SH-SY5Y (cell line): Measurements from ENCODE around the gene CORO2A.

Experiments used
- GATA2 ChIP-seq: IDR thresholded peaks from 2 replicates; pipeline ENCODE4 v1.6.1; 2011; ENCODE audit warnings: mild to moderate bottlenecking, low read depth, low read length
- GATA3 ChIP-seq: IDR thresholded peaks from 2 replicates; pipeline ENCODE4 v1.6.1; 2011; ENCODE audit warnings: low read depth, mild to moderate bottlenecking, low read length, moderate library complexity

Gene CORO2A

GRCh38 chr9:98192503-98193335, at the start of gene CORO2A:
Gene CORO2A (minus strand): TSS chr9:98192637. CDS start chr9:98157660, 34,977 bp downstream.
- TF ChIP-seq GATA3 (no peak), GATA2 (no peak)

DNA sequence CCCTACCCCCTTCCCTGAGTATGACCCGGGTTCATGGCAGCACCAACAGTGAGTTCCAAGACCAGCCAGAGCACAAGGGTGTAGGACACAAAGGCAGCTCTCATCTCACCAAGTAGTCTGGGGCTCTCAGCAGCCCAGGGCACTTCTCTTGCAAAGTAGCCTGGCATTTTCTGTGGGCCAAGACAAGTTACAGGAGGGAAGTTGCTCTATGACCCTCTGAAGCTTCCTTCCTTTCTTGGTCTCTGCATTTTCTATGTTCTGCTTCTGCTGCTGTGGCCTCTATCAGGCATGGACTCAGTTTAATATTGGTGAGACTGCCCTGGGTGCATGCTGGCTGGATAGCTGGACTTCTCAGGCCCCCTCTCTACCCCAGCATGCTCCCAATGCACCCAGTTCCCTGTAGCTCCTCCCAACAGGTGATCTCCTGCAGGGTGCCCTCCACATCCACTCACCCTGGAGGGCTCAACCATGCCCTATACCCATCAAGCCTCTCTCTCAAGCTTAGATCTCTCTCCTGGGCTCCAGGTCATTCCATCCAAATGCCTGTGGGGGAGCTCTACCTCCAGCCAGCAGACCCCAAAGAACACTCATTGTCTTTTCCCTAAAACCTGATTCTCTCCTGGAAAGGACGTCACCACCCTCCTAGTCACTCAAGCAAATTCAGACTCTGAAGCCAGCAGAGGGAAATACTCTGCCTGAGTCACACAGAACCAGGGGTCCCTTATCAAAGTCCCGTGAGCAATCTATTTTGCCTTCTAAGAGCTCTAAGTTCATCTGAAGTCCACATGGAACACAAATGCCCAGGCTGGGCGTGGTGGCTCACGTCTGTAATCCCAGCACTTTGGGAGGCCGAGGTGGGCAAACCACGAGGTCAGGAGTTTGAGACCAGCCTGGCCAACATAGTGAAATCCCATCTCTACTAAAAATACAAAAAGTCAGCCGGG, 49.2 kb upstream of the CORO2A start:
- TF ChIP-seq GATA2 = no peak
- no peak for TF ChIP-seq GATA3

- TF ChIP-seq GATA2 = no peak
- TF ChIP-seq GATA3 = no peak
These were observed 48.0 kb upstream of the CORO2A start for GRCh38 chr9:98240475-98240874.

- TF ChIP-seq GATA2 = no peak
- no peak for TF ChIP-seq GATA3
These were observed 44.6 kb upstream of the CORO2A start for GRCh38 chr9:98236901-98237487.

DNA sequence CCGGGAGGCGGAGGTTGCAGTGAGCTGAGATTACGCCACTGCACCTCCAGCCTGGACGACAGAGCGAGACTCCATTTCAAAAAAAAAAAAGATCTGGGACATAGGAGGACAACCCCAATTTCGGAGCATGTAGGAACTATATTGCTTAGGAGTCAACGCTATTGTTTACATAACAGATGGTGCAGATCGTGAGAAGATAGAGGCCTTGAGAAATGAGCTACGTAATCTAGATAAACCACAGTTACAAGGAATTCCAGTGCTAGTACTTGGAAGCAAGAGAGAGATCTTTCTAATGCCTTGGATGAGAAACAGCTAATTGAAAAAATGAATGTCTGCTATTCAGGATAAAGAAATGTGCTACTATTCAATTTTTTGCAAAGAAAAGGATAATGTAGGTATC, 42.7 kb upstream of the CORO2A start:
- no peak for TF ChIP-seq GATA2
- TF ChIP-seq GATA3 = no peak

DNA sequence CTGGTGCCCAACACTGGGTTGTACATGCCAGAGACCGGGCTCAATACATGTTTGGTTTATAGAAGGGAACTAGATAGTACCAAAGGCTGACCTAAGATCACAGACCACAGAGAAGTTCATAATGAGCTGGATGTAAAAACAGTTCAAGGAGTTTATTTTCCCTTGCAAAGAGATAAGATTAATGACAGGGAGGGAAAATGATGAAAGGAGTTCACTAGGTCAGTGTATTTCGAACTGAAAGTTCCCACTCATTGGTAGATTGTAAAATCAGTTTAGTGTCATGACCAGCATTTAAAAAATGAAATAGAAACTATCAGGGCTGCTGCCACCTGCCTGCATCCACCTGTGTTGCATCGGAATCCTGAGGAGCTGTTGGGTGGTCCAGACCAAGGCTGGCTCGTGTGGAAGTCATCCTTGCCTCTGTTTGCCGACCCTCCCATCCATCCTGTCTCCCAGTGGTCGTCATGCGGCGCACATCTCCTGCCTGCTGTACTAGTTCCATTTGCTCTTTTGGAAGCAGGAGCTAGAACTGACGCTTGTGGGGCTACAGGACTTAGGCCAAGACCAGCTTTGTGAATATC, 41.9 kb upstream of the CORO2A start:
- TF ChIP-seq GATA3 (no peak), GATA2 (no peak)

GRCh38 chr9:98232926-98233325, 40.5 kb upstream of the CORO2A start:
- no peak for TF ChIP-seq GATA3

GRCh38 chr9:98231770-98232478, 39.5 kb upstream of the CORO2A start:
- TF ChIP-seq GATA3 (no peak), GATA2 (no peak)

DNA sequence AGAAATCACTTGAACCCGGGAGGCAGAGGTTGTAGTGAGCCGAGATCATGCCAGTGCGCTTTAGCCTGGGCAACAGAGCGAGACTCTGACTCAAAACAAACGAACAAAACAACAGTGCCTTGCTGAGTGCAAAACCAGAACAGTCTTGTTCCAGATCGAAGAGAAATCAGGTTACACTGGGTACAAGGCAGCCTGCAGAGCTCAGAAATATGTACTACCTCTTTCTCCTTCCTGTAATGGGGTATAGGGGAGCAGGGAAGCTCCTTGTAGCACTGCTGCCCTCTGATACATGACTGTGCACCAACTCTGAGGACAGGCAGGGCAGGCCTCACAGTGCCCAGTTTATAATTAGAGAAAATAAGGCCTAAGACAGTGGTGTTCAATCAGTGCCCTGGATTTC, 38.4 kb upstream of the CORO2A start:
- TF ChIP-seq GATA2 (no peak), GATA3 (no peak)

DNA sequence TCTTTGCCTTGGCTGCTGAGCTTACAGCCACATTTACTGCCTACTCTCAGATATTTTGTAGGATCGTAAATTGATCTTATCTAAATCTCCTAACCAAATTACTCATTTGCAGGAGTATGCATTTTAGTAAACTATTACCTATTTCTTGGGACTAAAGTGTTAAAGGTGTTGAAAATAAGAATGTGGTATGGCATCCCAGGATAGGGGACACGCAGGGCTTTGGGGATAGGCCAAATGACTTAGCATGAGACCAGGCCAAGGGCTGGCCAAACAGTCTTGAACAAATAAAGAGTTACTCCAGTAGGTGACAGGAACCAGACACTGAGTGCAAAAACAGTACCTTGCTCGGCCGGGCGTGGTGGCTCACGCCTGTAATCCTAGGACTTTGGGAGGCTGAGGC, 37.9 kb upstream of the CORO2A start:
- no peak for TF ChIP-seq GATA2
- no peak for TF ChIP-seq GATA3

- no peak for TF ChIP-seq GATA3
- no peak for TF ChIP-seq GATA2
These were observed 37.2 kb upstream of the CORO2A start for GRCh38 chr9:98229620-98230019.

DNA sequence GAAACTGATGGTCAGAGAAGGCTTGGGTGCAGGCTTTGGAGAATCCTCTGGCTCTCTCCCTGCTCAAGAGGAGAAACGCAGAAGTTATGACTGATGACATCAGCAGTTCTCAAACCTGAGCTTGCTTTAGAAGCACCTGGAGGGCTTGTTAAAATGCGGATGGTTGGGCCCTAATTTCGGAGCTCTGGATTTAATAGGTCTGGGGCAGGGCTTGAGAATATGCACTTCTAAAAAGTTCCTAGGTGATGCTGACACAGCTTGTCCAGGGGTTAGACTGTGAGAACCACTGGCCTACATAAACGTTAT, 36.6 kb upstream of the CORO2A start:
- no peak for TF ChIP-seq GATA2
- no peak for TF ChIP-seq GATA3

DNA sequence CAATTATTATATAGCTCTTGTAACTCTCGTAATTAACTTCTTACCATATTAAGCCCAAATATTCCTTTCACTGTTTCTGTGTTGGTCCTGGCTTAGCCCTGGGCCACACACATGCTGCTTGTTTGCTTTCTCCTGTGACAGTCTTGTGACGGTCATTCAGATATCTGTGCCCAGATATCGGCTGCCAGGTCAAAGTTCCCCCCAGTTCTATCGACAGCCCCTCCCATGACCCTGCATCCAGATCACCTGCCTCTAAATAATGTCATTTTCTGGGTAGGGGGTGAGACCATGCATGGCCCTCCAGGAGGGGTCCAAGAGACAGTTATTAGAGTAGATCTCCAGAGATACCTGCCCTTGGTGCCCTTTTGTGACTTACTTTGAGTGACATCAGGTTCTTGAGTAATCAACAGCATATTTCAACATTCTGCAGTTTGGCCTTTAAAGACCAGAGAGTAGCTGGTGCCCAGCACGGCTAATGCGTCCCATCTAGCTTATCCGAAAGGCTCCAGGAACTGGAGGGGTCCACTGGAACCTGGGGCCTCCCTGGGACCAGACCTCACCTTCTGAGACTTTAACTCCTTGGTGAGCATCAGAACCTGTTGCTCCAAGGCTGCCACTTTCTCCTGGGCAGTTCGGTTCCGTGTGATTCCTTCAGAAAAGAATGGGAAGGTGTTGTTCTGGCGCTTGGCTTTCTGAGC, 36.1 kb upstream of the CORO2A start:
- TF ChIP-seq GATA3 (no peak), GATA2 (no peak)
